IMR-90 (cell line): ENCODE results near the gene SRGAP2C. TPM values are rescaled to one million over a fixed set of nuclear protein-coding genes. Genes with fewer than 3 reads are reported as not detected.
"Not testable (repeated sequence)": the region's sequence is repeated elsewhere in the genome, so short reads cannot be mapped to it uniquely, and the experiment has no call there.

Source experiments
- ATAC-seq: fragments of 200-7000 bp; cut with Tn5 transposase; 2 replicates; pipeline ENCODE4 v1.9.1; 2020; ENCODE audit warnings: low read depth, mild to moderate bottlenecking, moderate library complexity
- BruUV-seq: library from RNA; stranded (reverse); fragments of 400-500 nt; replicated peaks from 2 replicates; lab custom pipeline; 2021; lab: Mats Ljungman, UMichigan
- CTCF ChIA-PET: fragments of 300-600 bp; formaldehyde crosslinking; extraction: SDS; loops from one replicate; lab custom pipeline; 2021; ENCODE audit warnings: antibody characterized with exemption; lab: Yijun Ruan, JAX
- POLR2A ChIA-PET: fragments of 300-600 bp; sonication (Branson Sonifier 250); formaldehyde crosslinking; loops from one replicate; lab custom pipeline; 2022; ENCODE audit warnings: antibody characterized with exemption; ENCODE audit not compliant: unreplicated experiment; lab: Charles Lee
- DNase-seq: peaks from one replicate; pipeline ENCODE4 v3.0.0; 2013
- H2AFZ ChIP-seq: replicated peaks from 2 replicates; pipeline ENCODE3; 2013; ENCODE audit warnings: low read length, mild to moderate bottlenecking; ENCODE audit not compliant: poor library complexity
- H2AK5ac ChIP-seq: 2 replicates; pipeline ENCODE4 v1.6.1; 2013; ENCODE audit warnings: low read depth, low read length, inconsistent platforms
- H2AK9ac ChIP-seq: replicated peaks from 2 replicates; pipeline ENCODE3; 2013; ENCODE audit warnings: mild to moderate bottlenecking, low read depth, low read length, moderate library complexity; ENCODE audit not compliant: poor library complexity
- H2BK120ac ChIP-seq: 2 replicates; pipeline ENCODE4 v1.6.1; 2013; ENCODE audit warnings: low read depth, low read length, inconsistent platforms
- H2BK15ac ChIP-seq: 3 replicates; pipeline ENCODE4 v1.6.1; 2013; ENCODE audit warnings: low read depth, low read length, inconsistent platforms
- H2BK20ac ChIP-seq: 2 replicates; pipeline ENCODE4 v1.6.1; 2013; ENCODE audit warnings: low read depth, mild to moderate bottlenecking, inconsistent platforms, low read length, moderate library complexity
- H2BK5ac ChIP-seq: 2 replicates; pipeline ENCODE4 v1.6.1; 2013; ENCODE audit warnings: mild to moderate bottlenecking, low read depth, low read length, inconsistent platforms; ENCODE audit not compliant: poor library complexity, severe bottlenecking
- H3K14ac ChIP-seq: replicated peaks from 2 replicates; pipeline ENCODE4 v1.6.1; 2013; ENCODE audit warnings: low read depth, low read length, inconsistent platforms
- H3K18ac ChIP-seq: 2 replicates; pipeline ENCODE4 v1.6.1; 2013; ENCODE audit warnings: low read depth, low read length, control low read depth
- H3K23ac ChIP-seq: 2 replicates; pipeline ENCODE4 v1.6.1; 2013; ENCODE audit warnings: low read depth, low read length, inconsistent platforms
- H3K27ac ChIP-seq: 2 replicates; pipeline ENCODE4 v1.5.1; 2013; ENCODE audit warnings: mild to moderate bottlenecking, control low read depth, low read length; ENCODE audit not compliant: insufficient read depth
- H3K27me3 ChIP-seq: 2 replicates; pipeline ENCODE4 v1.6.1; 2013; ENCODE audit warnings: low read length; ENCODE audit not compliant: control insufficient read depth, insufficient read depth
- H3K36me3 ChIP-seq: 2 replicates; pipeline ENCODE4 v1.6.1; 2013; ENCODE audit warnings: low read length, mixed read lengths; ENCODE audit not compliant: control insufficient read depth, insufficient read depth
- H3K4ac ChIP-seq: 2 replicates; pipeline ENCODE4 v1.6.1; 2013; ENCODE audit warnings: low read depth, low read length, inconsistent platforms
- H3K4me1 ChIP-seq: 2 replicates; pipeline ENCODE4 v1.6.1; 2013; ENCODE audit warnings: low read length, mixed read lengths; ENCODE audit not compliant: control insufficient read depth, insufficient read depth
- H3K4me2 ChIP-seq: 2 replicates; pipeline ENCODE4 v1.6.1; 2013; ENCODE audit warnings: low read depth, mild to moderate bottlenecking, control low read depth, low read length, moderate library complexity
- H3K4me3 ChIP-seq: 2 replicates; pipeline ENCODE4 v1.5.1; 2013; ENCODE audit warnings: low read depth, mild to moderate bottlenecking, control low read depth, low read length, moderate library complexity; ENCODE audit not compliant: insufficient read depth
- H3K56ac ChIP-seq: 2 replicates; pipeline ENCODE4 v1.6.1; 2013; ENCODE audit warnings: low read length, inconsistent platforms; ENCODE audit not compliant: insufficient read depth; ENCODE audit errors: extremely low read depth
- H3K79me1 ChIP-seq, 2 experiments: 2 replicates each; pipeline ENCODE4 v1.6.1; 2013; ENCODE audit warnings: low read length in 2 of 2, inconsistent platforms in 1 of 2, low read depth in 1 of 2
- H3K9ac ChIP-seq: 2 replicates; pipeline ENCODE4 v1.6.1; 2013; ENCODE audit warnings: low read depth, low read length, control low read depth
- H3K9me1 ChIP-seq: 2 replicates; pipeline ENCODE4 v1.6.1; 2013; ENCODE audit warnings: low read length, inconsistent platforms; ENCODE audit not compliant: insufficient read depth
- H3K9me3 ChIP-seq: 2 replicates; pipeline ENCODE4 v1.6.1; 2013; ENCODE audit warnings: low read length; ENCODE audit not compliant: control insufficient read depth, insufficient read depth
- H4K20me1 ChIP-seq: 2 replicates; pipeline ENCODE4 v1.6.1; 2013; ENCODE audit warnings: low read length, inconsistent platforms; ENCODE audit not compliant: insufficient read depth
- H4K5ac ChIP-seq: 2 replicates; pipeline ENCODE4 v1.6.1; 2013; ENCODE audit warnings: mild to moderate bottlenecking, low read depth, low read length, control low read depth
- H4K8ac ChIP-seq, 2 experiments: 2 replicates each; pipeline ENCODE4 v1.6.1; 2013; ENCODE audit warnings: low read depth in 2 of 2, low read length in 2 of 2, control low read depth in 1 of 2, inconsistent platforms in 1 of 2
- H4K91ac ChIP-seq: 2 replicates; pipeline ENCODE4 v1.6.1; 2013; ENCODE audit warnings: low read depth, low read length, inconsistent platforms; ENCODE audit not compliant: insufficient read depth
- WGBS, 2 experiments: methylation state at CpG; one replicate each; pipeline versions ENCODE4 v1.1.5 to v1.1.7; 2013; ENCODE audit warnings: missing lambda C conversion rate in 2 of 2; ENCODE audit not compliant: insufficient read length in 1 of 2; ENCODE audit errors: extremely low coverage in 2 of 2; 5-methylcytosine and 5-hydroxymethylcytosine counted together
- dilution Hi-C: fragments of 300-500 bp; cut with HindIII; formaldehyde crosslinking; loops from one replicate; pipeline ENCODE4 v1.14.3; 2018; ENCODE audit warnings: low sequenced_read_pairs; ENCODE audit not compliant: unreplicated experiment
- in situ Hi-C: fragments of 300-500 bp; cut with MboI; formaldehyde crosslinking; loops from 3 replicates; pipeline ENCODE4 v1.14.3; 2019; ENCODE audit warnings: low sequenced_read_pairs, inconsistent platforms, mixed read lengths
- intact Hi-C: fragments of 100-400 bp; cut with micrococcal nuclease; formaldehyde crosslinking; loops from 2 replicates; pipeline ENCODE4 v1.10.0; 2022
- polyA plus RNA-seq, 3 experiments: library from polyadenylated mRNA; depleted of rRNA; stranded (reverse); fragments of >200 nt; gene quantifications; 2 replicates each; pipeline ENCODE4 v1.2.3, GENCODE V29; 2012; ENCODE audit warnings: low replicate concordance in 1 of 3
- total RNA-seq: library from RNA; depleted of rRNA; stranded (reverse); fragments of >200 nt; gene quantifications from 2 replicates; pipeline ENCODE4 v1.2.3, GENCODE V29; 2012

The SRGAP2C gene
- total and polyA plus RNA-seq, 2 of the 4 experiments (the other 2 are of a cell fraction), result 5.6 to 12.7 TPM

- H4K20me1 ChIP-seq, H2BK120ac ChIP-seq, H3K79me1 ChIP-seq, CTCF ChIA-PET, H3K4me2 ChIP-seq, dilution Hi-C loops, H3K36me3 ChIP-seq, H3K27ac ChIP-seq, H3K23ac ChIP-seq, in situ Hi-C loops, H2BK15ac ChIP-seq, H2BK5ac ChIP-seq, intact Hi-C loops, BruUV-seq, H3K4me3 ChIP-seq, H3K18ac ChIP-seq, H2AK9ac ChIP-seq, H3K4ac ChIP-seq, ATAC-seq, H2BK20ac ChIP-seq, H4K5ac ChIP-seq, H3K27me3 ChIP-seq, H3K9me3 ChIP-seq, H3K56ac ChIP-seq, H4K8ac ChIP-seq, H3K9ac ChIP-seq, H3K9me1 ChIP-seq, H2AFZ ChIP-seq, H3K4me1 ChIP-seq, H4K91ac ChIP-seq, H2AK5ac ChIP-seq, POLR2A ChIA-PET, DNase-seq, H3K14ac ChIP-seq: not testable (repeated sequence)
- no CpG with 5 or more reads among the region's 2 CpGs for WGBS, 2 experiments
Measured at GRCh38 chr1:121369959-121370358, 185.2 kb downstream of the SRGAP2C start.

GRCh38 chr1:121374851-121375367 is 190.1 kb downstream of the SRGAP2C start:
- H3K23ac ChIP-seq, CTCF ChIA-PET, intact Hi-C loops, dilution Hi-C loops, H4K5ac ChIP-seq, H2BK20ac ChIP-seq, H2AK9ac ChIP-seq, H3K4me3 ChIP-seq, H2AFZ ChIP-seq, H4K8ac ChIP-seq, H2AK5ac ChIP-seq, H3K4ac ChIP-seq, H3K4me2 ChIP-seq, H2BK15ac ChIP-seq, H4K20me1 ChIP-seq, BruUV-seq, H3K79me1 ChIP-seq, H2BK120ac ChIP-seq, H3K27ac ChIP-seq, H2BK5ac ChIP-seq, H3K9me3 ChIP-seq, H3K14ac ChIP-seq, H3K9me1 ChIP-seq, H3K27me3 ChIP-seq, H3K36me3 ChIP-seq, DNase-seq, POLR2A ChIA-PET, H3K18ac ChIP-seq, H3K9ac ChIP-seq, H3K4me1 ChIP-seq, in situ Hi-C loops, H4K91ac ChIP-seq, H3K56ac ChIP-seq: not testable (repeated sequence)
- peak; percentile 71 for ATAC-seq
- no CpG with 5 or more reads among the region's 3 CpGs for WGBS, 2 experiments
